ENCODE measurements around the gene DUSP11.
"Not testable (repeated sequence)": the region's sequence is repeated elsewhere in the genome, so short reads cannot be mapped to it uniquely, and the experiment has no call there.

The DUSP11 gene

GRCh38 chr2:73779467-73780236, at the start of gene DUSP11:
Gene DUSP11 (minus strand): TSS chr2:73780103. CDS start chr2:73779974, 129 bp downstream.
- in situ Hi-C loops (cut with HindIII; ENCODE audit: low sequenced_read_pairs) = no loop called here

- in situ Hi-C loops (cut with HindIII; ENCODE audit: low sequenced_read_pairs) = no loop called here
Measured at GRCh38 chr2:73828818-73829570, 49.1 kb upstream of the DUSP11 start, which contains the start of gene STAMBP. Gene STAMBP (plus strand): TSS chr2:73828961. CDS start chr2:73830857, 1,896 bp downstream.

GRCh38 chr2:73828389-73828817, 48.5 kb upstream of the DUSP11 start:
- in situ Hi-C loops (cut with HindIII; ENCODE audit: low sequenced_read_pairs) = no loop called here

- in situ Hi-C loops (cut with HindIII; ENCODE audit: low sequenced_read_pairs) = no loop called here
Measured at GRCh38 chr2:73827660-73828388, 47.9 kb upstream of the DUSP11 start.

- in situ Hi-C loops (cut with HindIII; ENCODE audit: low sequenced_read_pairs) = no loop called here
Measured at GRCh38 chr2:73827018-73827417, 47.1 kb upstream of the DUSP11 start.

GRCh38 chr2:73825408-73825807, 45.5 kb upstream of the DUSP11 start:
- in situ Hi-C loops (cut with HindIII; ENCODE audit: low sequenced_read_pairs) = no loop called here

GRCh38 chr2:73823916-73824523, 44.1 kb upstream of the DUSP11 start:
- in situ Hi-C loops (cut with HindIII; ENCODE audit: low sequenced_read_pairs) = no loop called here

GRCh38 chr2:73823416-73823815, 43.5 kb upstream of the DUSP11 start:
- in situ Hi-C loops (cut with HindIII; ENCODE audit: low sequenced_read_pairs) = no loop called here

GRCh38 chr2:73822991-73823390, 43.1 kb upstream of the DUSP11 start:
- in situ Hi-C loops (cut with HindIII; ENCODE audit: low sequenced_read_pairs) = no loop called here

- in situ Hi-C loops (cut with HindIII; ENCODE audit: low sequenced_read_pairs) = no loop called here
Measured at GRCh38 chr2:73822276-73822675, 42.4 kb upstream of the DUSP11 start.

GRCh38 chr2:73821669-73822068, 41.8 kb upstream of the DUSP11 start:
- in situ Hi-C loops (cut with HindIII; ENCODE audit: low sequenced_read_pairs) = no loop called here

- in situ Hi-C loops (cut with HindIII; ENCODE audit: low sequenced_read_pairs) = no loop called here
Measured at GRCh38 chr2:73821227-73821626, 41.3 kb upstream of the DUSP11 start.

- in situ Hi-C loops (cut with HindIII; ENCODE audit: low sequenced_read_pairs) = no loop called here
Measured at GRCh38 chr2:73818296-73818695, 38.4 kb upstream of the DUSP11 start.

GRCh38 chr2:73812635-73813034, 32.7 kb upstream of the DUSP11 start:
- in situ Hi-C loops (cut with HindIII; ENCODE audit: low sequenced_read_pairs) = no loop called here

- in situ Hi-C loops (cut with HindIII; ENCODE audit: low sequenced_read_pairs) = no loop called here
Measured at GRCh38 chr2:73811878-73812277, 32.0 kb upstream of the DUSP11 start.

GRCh38 chr2:73783883-73784282, 4.0 kb upstream of the DUSP11 start, which contains the start of gene C2orf78:
Gene C2orf78 (plus strand): TSS chr2:73784183. CDS start chr2:73784310, 127 bp downstream.
- in situ Hi-C loops (cut with HindIII; ENCODE audit: low sequenced_read_pairs) = not testable (repeated sequence)

- in situ Hi-C loops (cut with HindIII; ENCODE audit: low sequenced_read_pairs) = not testable (repeated sequence)
Measured at GRCh38 chr2:73783402-73783801, 3.5 kb upstream of the DUSP11 start.

GRCh38 chr2:73780237-73780582, 307 bp upstream of the DUSP11 start:
- in situ Hi-C loops (cut with HindIII; ENCODE audit: low sequenced_read_pairs) = no loop called here

GRCh38 chr2:73778867-73779466, 936 bp downstream of the DUSP11 start:
- in situ Hi-C loops (cut with HindIII; ENCODE audit: low sequenced_read_pairs) = not testable (repeated sequence)

- in situ Hi-C loops (cut with HindIII; ENCODE audit: low sequenced_read_pairs) = no loop called here
Measured at GRCh38 chr2:73776869-73777519, 2.9 kb downstream of the DUSP11 start.
